A549 treated with DMSO at 1 μM for 4 hours (cell line): ENCODE measurements around the gene GDNF. TPM values are rescaled to one million over a fixed set of nuclear protein-coding genes. Genes with fewer than 3 reads are reported as not detected.

Source experiments
- total RNA-seq: library from RNA; stranded (reverse); fragments of 200-300 nt; extraction: Qiagen RNA extraction; gene quantifications from 5 replicates; pipeline ENCODE4 v1.2.3, GENCODE V29; 2022; ENCODE audit warnings: low read depth

Gene GDNF, protein sequence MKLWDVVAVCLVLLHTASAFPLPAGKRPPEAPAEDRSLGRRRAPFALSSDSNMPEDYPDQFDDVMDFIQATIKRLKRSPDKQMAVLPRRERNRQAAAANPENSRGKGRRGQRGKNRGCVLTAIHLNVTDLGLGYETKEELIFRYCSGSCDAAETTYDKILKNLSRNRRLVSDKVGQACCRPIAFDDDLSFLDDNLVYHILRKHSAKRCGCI
- not detected in 5 replicates for total RNA-seq

GRCh38 chr5:37839407-37840052 is at the start of gene GDNF:
GDNF (minus strand) TSS chr5:37840041; CDS start chr5:37834796, 5,245 bp downstream.

